Activated naive CD4-positive, alpha-beta T cell treated with anti-CD3 and anti-CD28 coated beads, Interleukin-2, amount 50 U/mL, for 72 hours (primary cell): ENCODE data around the gene FFAR1. TPM values are rescaled to one million over a fixed set of nuclear protein-coding genes. Genes with fewer than 3 reads are reported as not detected.

Source experiments
- ATAC-seq, 2 donors: fragments of 150-1000 bp; cut with Tn5 transposase; 2 replicates each; pipeline ENCODE4 v1.10.0; 2021; ENCODE audit warnings: mild to moderate bottlenecking in 2 of 2, moderate library complexity in 2 of 2
- DNase-seq, 2 donors: peaks; one replicate each; pipeline ENCODE4 v3.0.0; 2021 to 2022; ENCODE audit warnings: low spot score in 2 of 2
- H3K27ac Mint-ChIP-seq, 2 donors: one replicate each; pipeline ENCODE4 v1.8.0; 2022; ENCODE audit warnings: mild to moderate bottlenecking in 2 of 2, mixed read lengths in 2 of 2
- H3K36me3 Mint-ChIP-seq, 2 donors: one replicate each; pipeline ENCODE4 v1.8.0; 2022; ENCODE audit warnings: mixed read lengths in 2 of 2
- H3K9me3 Mint-ChIP-seq, 2 donors: one replicate each; pipeline ENCODE4 v1.8.0; 2022; ENCODE audit warnings: mixed read lengths in 2 of 2
- total RNA-seq, 2 donors: library from RNA; stranded (reverse); gene quantifications; one replicate each; pipeline ENCODE4 v1.2.3, GENCODE V29; 2022

FFAR1 gene
- total RNA-seq, 2 donors from 2014 or later = 0.23 to 1.5 TPM

GRCh38 chr19:35331551-35332214, 16.0 kb upstream of the FFAR1 start:
- Mint-ChIP-seq H3K27ac (no peak overlapping the region), H3K36me3 (peaks cover 0 to 12% of the 10 kb centered on the region in 2 donors), H3K9me3 (no peaks in the 10 kb centered on the region)
- DNase-seq (no peak), ATAC-seq (no peak)

DNA sequence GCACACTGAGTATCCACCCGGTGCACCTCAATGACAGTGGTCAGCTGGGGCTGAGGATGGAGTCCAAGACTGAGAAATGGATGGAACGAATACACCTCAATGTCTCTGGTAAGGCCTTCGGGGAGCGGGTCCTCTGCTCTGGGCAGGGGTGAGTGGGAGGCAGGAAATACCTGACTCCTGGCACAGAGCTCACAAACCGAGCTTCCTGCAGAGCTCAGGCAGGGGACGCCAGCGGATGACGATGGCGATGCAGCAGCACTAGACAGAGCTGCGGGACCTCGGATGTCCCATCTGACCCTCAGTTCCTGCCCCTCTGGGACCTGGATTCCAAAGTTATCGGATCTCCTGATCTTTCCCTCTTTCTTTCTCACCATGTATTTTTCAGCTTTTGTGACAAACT, 14.9 kb upstream of the FFAR1 start:
- DNase-seq = peak in 1 of 2 donors; percentile 39
- Mint-ChIP-seq H3K27ac (peak overlapping the region in 1 of 2 donors; percentile 23), H3K9me3 (no peaks in the 10 kb centered on the region), H3K36me3 (peaks cover 0 to 12% of the 10 kb centered on the region in 2 donors)
- ATAC-seq = peak; percentile 68 to 73

- ATAC-seq (no peak), DNase-seq (no peak)
- H3K9me3 Mint-ChIP-seq = no peaks in the 10 kb centered on the region
- H3K27ac Mint-ChIP-seq = peak overlapping the region in 1 of 2 donors; percentile 67
- peaks cover 0 to 12% of the 10 kb centered on the region in 2 donors for H3K36me3 Mint-ChIP-seq
Measured at GRCh38 chr19:35334144-35334753, 13.5 kb upstream of the FFAR1 start.

- DNase-seq (no peak), ATAC-seq (no peak)
- Mint-ChIP-seq H3K9me3 (no peaks in the 10 kb centered on the region), H3K27ac (peak overlapping the region; percentile 45 to 65), H3K36me3 (peaks cover 0 to 7% of the 10 kb centered on the region in 2 donors)
Measured at GRCh38 chr19:35336166-35336955, 11.3 kb upstream of the FFAR1 start.

DNA sequence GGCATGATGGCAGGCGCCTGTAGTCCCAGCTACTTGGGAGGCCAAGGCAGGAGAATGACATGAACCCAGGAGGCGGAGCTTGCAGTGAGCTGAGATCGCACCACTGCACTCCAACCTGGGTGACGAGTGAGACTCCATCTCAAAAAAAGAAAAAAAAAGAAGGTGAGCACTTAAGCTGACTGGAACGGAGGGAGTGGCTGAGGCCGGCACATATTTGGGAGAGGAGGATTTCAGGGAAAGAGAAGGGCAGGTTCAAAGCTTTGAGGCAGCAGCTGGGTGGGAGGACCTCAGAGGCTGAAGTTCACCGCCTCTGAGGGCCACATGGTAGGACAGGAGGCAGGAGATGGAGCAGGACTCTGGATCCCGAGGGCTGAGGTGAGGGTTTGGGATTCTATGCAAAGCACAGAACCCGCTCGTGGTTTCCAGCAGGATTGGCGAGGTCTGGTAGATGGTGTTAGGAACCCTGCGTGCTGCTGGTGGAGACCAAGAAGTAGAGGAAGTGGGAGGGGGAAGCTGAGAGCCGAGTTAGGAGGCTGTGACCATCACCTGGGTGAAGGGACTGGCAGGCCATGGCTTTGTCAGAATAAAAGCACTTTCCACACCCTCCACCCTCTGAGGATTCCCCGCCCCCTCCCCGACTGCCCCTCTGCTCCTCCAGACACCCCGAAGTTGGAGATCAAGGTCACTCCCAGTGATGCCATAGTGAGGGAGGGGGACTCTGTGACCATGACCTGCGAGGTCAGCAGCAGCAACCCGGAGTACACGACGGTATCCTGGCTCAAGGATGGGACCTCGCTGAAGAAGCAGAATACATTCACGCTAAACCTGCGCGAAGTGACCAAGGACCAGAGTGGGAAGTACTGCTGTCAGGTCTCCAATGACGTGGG, 10.4 kb upstream of the FFAR1 start:
- DNase-seq (no peak), ATAC-seq (no peak)
- Mint-ChIP-seq H3K27ac (peak overlapping the region; percentile 45 to 70), H3K9me3 (no peaks in the 10 kb centered on the region), H3K36me3 (peaks cover 0 to 7% of the 10 kb centered on the region in 2 donors)

DNA sequence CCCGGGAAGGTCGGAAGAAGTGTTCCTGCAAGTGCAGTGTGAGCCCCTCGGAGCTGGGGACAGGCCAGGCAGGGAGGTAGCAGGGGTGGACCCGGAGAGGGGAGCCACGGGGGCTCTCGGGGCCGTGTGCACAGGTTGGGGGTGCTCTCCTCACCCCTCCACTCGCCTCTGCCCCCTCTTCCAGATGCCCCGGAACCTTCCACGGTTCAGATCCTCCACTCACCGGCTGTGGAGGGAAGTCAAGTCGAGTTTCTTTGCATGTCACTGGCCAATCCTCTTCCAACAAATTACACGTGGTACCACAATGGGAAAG, 9.8 kb upstream of the FFAR1 start:
- no peak for DNase-seq
- Mint-ChIP-seq H3K36me3 (peaks cover 0 to 7% of the 10 kb centered on the region in 2 donors), H3K9me3 (no peaks in the 10 kb centered on the region), H3K27ac (no peak overlapping the region)
- ATAC-seq = no peak

DNA sequence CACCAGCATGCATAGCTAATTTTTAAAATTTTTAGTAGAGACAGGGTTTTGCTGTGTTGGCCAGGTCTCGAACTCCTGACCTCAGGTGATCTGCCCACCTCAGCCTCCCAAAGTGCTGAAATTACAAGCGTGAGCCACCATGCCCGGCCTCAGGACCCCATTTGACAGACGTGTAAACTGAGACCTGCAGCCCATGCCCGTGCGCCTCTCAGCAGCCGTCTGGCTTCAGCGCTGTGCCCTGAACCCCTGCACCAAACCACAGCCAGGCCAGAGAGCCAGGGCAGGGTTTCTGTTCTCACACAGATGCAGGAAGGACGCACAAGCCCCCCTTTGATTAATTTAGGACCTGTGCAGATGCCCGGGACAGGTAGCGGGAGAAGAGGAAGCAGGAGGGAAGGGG, 7.3 kb upstream of the FFAR1 start:
- DNase-seq (no peak), ATAC-seq (no peak)
- Mint-ChIP-seq H3K27ac (no peak overlapping the region), H3K36me3 (no peaks in the 10 kb centered on the region), H3K9me3 (no peaks in the 10 kb centered on the region)

- H3K27ac Mint-ChIP-seq = no peak overlapping the region
- no peak for ATAC-seq
- H3K9me3 Mint-ChIP-seq = no peaks in the 10 kb centered on the region
- no peaks in the 10 kb centered on the region for H3K36me3 Mint-ChIP-seq
- DNase-seq = no peak
Measured at GRCh38 chr19:35341006-35341405, 6.7 kb upstream of the FFAR1 start.

DNA sequence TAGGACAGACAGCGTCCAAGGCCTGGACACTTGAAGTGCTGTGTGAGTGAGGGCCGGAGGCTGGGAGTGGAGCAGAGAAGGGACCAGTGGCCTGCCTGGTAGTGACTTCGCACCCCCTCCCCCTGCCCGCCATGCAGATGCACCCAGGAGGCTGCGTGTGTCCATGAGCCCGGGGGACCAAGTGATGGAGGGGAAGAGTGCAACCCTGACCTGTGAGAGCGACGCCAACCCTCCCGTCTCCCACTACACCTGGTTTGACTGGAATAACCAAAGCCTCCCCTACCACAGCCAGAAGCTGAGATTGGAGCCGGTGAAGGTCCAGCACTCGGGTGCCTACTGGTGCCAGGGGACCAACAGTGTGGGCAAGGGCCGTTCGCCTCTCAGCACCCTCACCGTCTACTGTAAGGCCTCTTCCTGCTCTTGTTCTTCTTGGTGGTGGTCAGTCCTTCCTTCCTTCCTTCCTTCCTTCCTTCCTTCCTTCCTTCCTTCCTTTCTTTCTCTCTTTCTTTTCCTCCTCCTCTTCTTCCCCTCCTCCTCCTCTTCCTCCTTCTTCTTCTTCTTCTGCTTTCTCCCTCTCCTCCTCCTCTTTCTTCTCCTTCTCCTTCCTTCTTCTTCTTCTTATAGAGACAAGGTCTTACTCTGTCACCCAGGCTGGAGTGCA, 6.0 kb upstream of the FFAR1 start:
- Mint-ChIP-seq H3K9me3 (no peaks in the 10 kb centered on the region), H3K36me3 (no peaks in the 10 kb centered on the region), H3K27ac (peak overlapping the region in 1 of 2 donors; percentile 73)
- ATAC-seq (no peak), DNase-seq (no peak)

GRCh38 chr19:35342430-35342829, 5.3 kb upstream of the FFAR1 start:
- DNase-seq = no peak
- Mint-ChIP-seq H3K9me3 (no peaks in the 10 kb centered on the region), H3K36me3 (no peaks in the 10 kb centered on the region), H3K27ac (peak overlapping the region in 1 of 2 donors; percentile 73)
- no peak for ATAC-seq

GRCh38 chr19:35344511-35345031, 3.1 kb upstream of the FFAR1 start:
- Mint-ChIP-seq H3K9me3 (no peaks in the 10 kb centered on the region), H3K27ac (no peak overlapping the region), H3K36me3 (no peaks in the 10 kb centered on the region)
- DNase-seq = peak in 1 of 2 donors; percentile 48
- no peak for ATAC-seq

DNA sequence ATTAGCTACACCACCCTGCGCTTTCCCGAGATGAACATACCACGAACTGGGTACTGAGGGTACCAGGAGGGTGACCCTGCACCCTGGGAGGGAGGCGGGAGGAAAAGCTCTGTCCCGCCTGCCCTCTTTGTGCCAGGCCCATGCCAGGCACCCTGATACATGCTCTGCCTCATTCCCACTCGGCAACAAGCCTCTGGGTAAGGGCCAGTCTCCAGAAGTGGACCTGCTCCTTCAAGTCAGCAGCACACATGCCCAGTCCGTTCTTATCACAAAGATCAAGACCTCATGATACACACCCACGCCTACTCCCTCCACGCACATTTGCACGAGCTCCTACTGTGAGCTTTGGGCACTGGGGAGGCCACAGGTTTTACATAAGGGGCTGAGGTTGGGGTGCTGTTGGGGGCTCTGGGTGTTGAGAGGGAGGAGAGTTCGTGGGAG, 2.0 kb upstream of the FFAR1 start:
- Mint-ChIP-seq H3K36me3 (no peaks in the 10 kb centered on the region), H3K9me3 (no peaks in the 10 kb centered on the region), H3K27ac (peak overlapping the region; percentile 97 to 99)
- DNase-seq (no peak), ATAC-seq (no peak)

- peak; percentile 36 to 38 for ATAC-seq
Measured at GRCh38 chr19:35346193-35347052, 1.3 kb upstream of the FFAR1 start.

GRCh38 chr19:35347930-35348298, 212 bp downstream of the FFAR1 start:
- ATAC-seq = no peak
- DNase-seq = no peak
- Mint-ChIP-seq H3K36me3 (no peaks in the 10 kb centered on the region), H3K27ac (peak overlapping the region; percentile 97 to 99), H3K9me3 (no peaks in the 10 kb centered on the region)

More at GRCh38 chr19:35346193-35347052, 1.3 kb upstream of the FFAR1 start:
- DNase-seq = peak; percentile 69 to 81
- Mint-ChIP-seq H3K36me3 (no peaks in the 10 kb centered on the region), H3K9me3 (no peaks in the 10 kb centered on the region), H3K27ac (peak overlapping the region; percentile 97 to 99)

- no peaks in the 10 kb centered on the region for H3K36me3 Mint-ChIP-seq
Measured at GRCh38 chr19:35348911-35349611, 1.4 kb downstream of the FFAR1 start.

More at GRCh38 chr19:35348911-35349611, 1.4 kb downstream of the FFAR1 start:
- ATAC-seq (no peak), DNase-seq (peak in 1 of 2 donors; percentile 51)
- peak overlapping the region in 1 of 2 donors; percentile 99 for H3K27ac Mint-ChIP-seq
- H3K9me3 Mint-ChIP-seq = no peaks in the 10 kb centered on the region
